ENCODE results near the gene MEAF6. TPM values are rescaled to one million over a fixed set of nuclear protein-coding genes. Genes with fewer than 3 reads are reported as not detected.

MEAF6 gene
- total and polyA plus RNA-seq, 2 donors (not counting 3 experiments of a cell fraction or from before 2014, with no cell fraction given) = 28.0 to 62.5 TPM

DNA sequence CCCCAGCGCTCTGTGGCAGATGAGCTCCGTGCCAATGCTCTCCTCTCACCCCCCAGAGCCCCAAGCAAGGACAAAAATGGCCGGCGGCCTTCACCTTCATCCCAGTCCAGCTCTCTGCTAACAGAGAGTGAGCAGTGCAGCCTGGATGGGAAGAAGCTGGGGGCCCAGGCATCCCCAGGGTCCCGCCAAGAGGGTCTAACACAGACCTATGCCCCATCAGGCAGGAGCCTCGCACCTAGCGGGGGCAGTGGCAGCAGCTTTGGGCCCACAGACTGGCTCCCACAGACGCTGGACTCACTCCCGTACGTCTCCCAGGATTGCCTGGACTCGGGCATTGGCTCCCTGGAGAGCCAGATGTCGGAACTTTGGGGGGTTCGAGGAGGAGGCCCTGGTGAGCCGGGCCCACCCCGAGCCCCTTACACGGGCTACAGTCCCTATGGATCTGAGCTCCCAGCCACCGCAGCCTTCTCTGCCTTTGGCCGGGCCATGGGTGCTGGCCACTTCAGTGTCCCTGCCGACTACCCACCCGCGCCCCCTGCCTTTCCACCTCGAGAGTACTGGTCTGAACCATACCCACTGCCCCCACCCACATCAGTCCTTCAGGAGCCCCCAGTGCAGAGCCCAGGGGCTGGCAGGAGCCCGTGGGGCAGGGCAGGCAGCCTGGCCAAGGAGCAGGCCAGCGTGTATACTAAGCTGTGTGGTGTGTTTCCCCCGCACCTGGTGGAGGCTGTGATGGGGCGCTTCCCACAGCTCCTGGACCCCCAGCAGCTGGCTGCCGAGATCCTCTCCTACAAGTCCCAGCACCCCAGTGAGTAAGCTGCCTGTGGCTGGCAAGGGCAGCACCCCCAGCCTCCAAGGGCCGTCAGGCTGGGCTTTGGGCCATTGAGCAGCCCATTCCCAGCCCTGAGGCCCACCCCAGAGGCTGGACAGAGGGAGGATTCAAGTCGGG is 31.5 kb downstream of the MEAF6 start:
- Histone ChIP-seq H3K4me2 (ENCODE audit: insufficient read depth, low read length) (no peak overlapping the region), H3K9me1 (replicated peaks; ENCODE audit: control insufficient read depth, extremely low read depth, insufficient read depth, low read length) (no peaks in the 10 kb centered on the region), H3K9ac (replicated peaks; ENCODE audit: extremely low read depth, insufficient read depth, low read length) (no peak overlapping the region), H2AFZ (ENCODE audit: low read depth, low read length) (no peak overlapping the region), H3K9me3 (replicated peaks; ENCODE audit: control insufficient read depth, insufficient read depth, low read length) (no peaks in the 10 kb centered on the region), H4K20me1 (replicated peaks; ENCODE audit: control insufficient read depth, extremely low read depth, insufficient read depth, low read length) (no peaks in the 10 kb centered on the region), H3K36me3 (ENCODE audit: control insufficient read depth in 2 of 2, extremely low read depth in 1 of 2, insufficient read depth in 2 of 2, low read length in 2 of 2) (peaks cover 13 to 36% of the 10 kb centered on the region in 2 experiments), H3K79me2 (ENCODE audit: control insufficient read depth, insufficient read depth, low read length) (peaks cover 27% of the 10 kb centered on the region), H3K27ac (ENCODE audit: insufficient read depth, low read depth, low read length) (no peak overlapping the region), H3K27me3 (ENCODE audit: control insufficient read depth in 2 of 2, insufficient read depth in 2 of 2, low read length in 2 of 2) (no peaks in the 10 kb centered on the region), H3K4me1 (ENCODE audit: control insufficient read depth, extremely low read depth, insufficient read depth, low read length) (peaks cover 24% of the 10 kb centered on the region), H3K4me3 (replicated peaks in 1 of 3; ENCODE audit: insufficient read depth in 1 of 3, low read depth in 1 of 3, low read length in 3 of 3) (no peak overlapping the region)
- TF ChIP-seq, protein P1, sequence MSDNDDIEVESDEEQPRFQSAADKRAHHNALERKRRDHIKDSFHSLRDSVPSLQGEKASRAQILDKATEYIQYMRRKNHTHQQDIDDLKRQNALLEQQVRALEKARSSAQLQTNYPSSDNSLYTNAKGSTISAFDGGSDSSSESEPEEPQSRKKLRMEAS (IDR thresholded peaks at IDR 0.05; ENCODE audit: insufficient read depth, insufficient read length) = no peak
- TF ChIP-seq GATA2 (IDR thresholded peaks at IDR 0.05; ENCODE audit: insufficient read depth, insufficient read length, low read depth, low read length) = no peak
- ChIA-PET POLR2A (no interaction called here), CTCF (interaction anchor here (0.8 kb wide), 1 partner anchor 28 kb away, joined by 3 read pairs; no protein-coding TSS in a partner anchor)
- FAIRE-seq = no peak
- BruUV-seq (replicated peaks) = no TSS peak
- intact Hi-C loops (cut with micrococcal nuclease) (no loop called here), dilution Hi-C loops (cut with MboI; ENCODE audit: extremely low pct_ligation_motif_present, low sequenced_read_pairs) (no loop called here)
- no peak for DNase-seq (ENCODE audit: low read depth, low spot score)

DNA sequence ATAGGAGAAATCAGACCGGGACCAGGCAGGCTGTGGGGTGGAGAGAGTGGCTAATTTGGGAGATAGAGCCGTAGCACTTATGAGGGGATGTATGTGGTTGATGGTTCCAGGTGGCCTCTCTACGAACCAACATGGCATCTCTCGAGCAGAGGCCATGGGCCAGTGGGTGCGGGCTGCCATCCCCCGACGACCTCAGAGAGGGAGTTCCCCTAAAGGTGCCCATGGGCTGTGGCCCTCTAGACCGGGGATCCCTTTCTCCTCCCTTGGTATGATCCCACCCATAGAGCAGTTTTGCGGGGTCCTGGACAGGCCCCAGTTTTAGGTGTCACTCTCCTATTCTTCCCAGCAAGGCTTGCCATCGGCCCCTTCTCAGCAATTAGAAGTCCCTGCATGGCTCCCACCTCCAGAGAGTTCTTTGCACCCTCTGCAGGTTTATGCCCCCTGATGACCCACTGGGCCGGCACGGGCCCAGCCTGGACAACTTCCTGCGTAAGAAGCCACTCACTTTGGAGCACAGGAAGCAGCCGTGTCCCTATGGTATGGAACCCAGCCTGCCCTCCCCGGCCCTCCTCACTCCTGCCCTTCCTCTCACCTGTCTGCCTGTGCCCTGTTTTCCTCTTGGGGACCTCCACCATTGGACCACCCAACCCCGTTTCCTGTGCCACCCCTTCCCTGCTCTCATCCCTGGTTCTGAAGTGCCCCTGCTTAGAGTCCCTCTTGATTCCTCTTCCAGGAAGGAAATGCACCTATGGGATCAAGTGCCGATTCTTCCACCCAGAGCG is 32.4 kb downstream of the MEAF6 start:
- no peak for FAIRE-seq
- no TSS peak for BruUV-seq (replicated peaks)
- Histone ChIP-seq H3K4me3 (replicated peaks in 1 of 3; ENCODE audit: insufficient read depth in 1 of 3, low read depth in 1 of 3, low read length in 3 of 3) (no peak overlapping the region), H3K4me1 (ENCODE audit: control insufficient read depth, extremely low read depth, insufficient read depth, low read length) (peaks cover 33% of the 10 kb centered on the region), H3K27ac (ENCODE audit: insufficient read depth, low read depth, low read length) (no peak overlapping the region), H4K20me1 (replicated peaks; ENCODE audit: control insufficient read depth, extremely low read depth, insufficient read depth, low read length) (no peaks in the 10 kb centered on the region), H3K9me1 (replicated peaks; ENCODE audit: control insufficient read depth, extremely low read depth, insufficient read depth, low read length) (no peaks in the 10 kb centered on the region), H2AFZ (ENCODE audit: low read depth, low read length) (no peak overlapping the region), H3K9me3 (replicated peaks; ENCODE audit: control insufficient read depth, insufficient read depth, low read length) (no peaks in the 10 kb centered on the region), H3K79me2 (ENCODE audit: control insufficient read depth, insufficient read depth, low read length) (peaks cover 36% of the 10 kb centered on the region), H3K27me3 (ENCODE audit: control insufficient read depth in 2 of 2, insufficient read depth in 2 of 2, low read length in 2 of 2) (no peaks in the 10 kb centered on the region), H3K36me3 (ENCODE audit: control insufficient read depth in 2 of 2, extremely low read depth in 1 of 2, insufficient read depth in 2 of 2, low read length in 2 of 2) (peaks cover 13 to 36% of the 10 kb centered on the region in 2 experiments), H3K4me2 (ENCODE audit: insufficient read depth, low read length) (no peak overlapping the region), H3K9ac (replicated peaks; ENCODE audit: extremely low read depth, insufficient read depth, low read length) (no peak overlapping the region)
- dilution Hi-C loops (cut with MboI; ENCODE audit: extremely low pct_ligation_motif_present, low sequenced_read_pairs) (no loop called here), intact Hi-C loops (cut with micrococcal nuclease) (no loop called here)
- ChIA-PET CTCF (interaction anchor here (0.8 kb wide), 1 partner anchor 27 kb away, joined by 3 read pairs; no protein-coding TSS in a partner anchor), POLR2A (no interaction called here)
- TF ChIP-seq, protein P2, sequence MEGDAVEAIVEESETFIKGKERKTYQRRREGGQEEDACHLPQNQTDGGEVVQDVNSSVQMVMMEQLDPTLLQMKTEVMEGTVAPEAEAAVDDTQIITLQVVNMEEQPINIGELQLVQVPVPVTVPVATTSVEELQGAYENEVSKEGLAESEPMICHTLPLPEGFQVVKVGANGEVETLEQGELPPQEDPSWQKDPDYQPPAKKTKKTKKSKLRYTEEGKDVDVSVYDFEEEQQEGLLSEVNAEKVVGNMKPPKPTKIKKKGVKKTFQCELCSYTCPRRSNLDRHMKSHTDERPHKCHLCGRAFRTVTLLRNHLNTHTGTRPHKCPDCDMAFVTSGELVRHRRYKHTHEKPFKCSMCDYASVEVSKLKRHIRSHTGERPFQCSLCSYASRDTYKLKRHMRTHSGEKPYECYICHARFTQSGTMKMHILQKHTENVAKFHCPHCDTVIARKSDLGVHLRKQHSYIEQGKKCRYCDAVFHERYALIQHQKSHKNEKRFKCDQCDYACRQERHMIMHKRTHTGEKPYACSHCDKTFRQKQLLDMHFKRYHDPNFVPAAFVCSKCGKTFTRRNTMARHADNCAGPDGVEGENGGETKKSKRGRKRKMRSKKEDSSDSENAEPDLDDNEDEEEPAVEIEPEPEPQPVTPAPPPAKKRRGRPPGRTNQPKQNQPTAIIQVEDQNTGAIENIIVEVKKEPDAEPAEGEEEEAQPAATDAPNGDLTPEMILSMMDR (IDR thresholded peaks at IDR 0.05; ENCODE audit: extremely low read depth in 1 of 2, insufficient read depth in 1 of 2, low read depth in 1 of 2, low read length in 2 of 2) = no peak
- no peak for TF ChIP-seq POLR2A (IDR thresholded peaks at IDR 0.05; ENCODE audit: low read depth, low read length)
- TF ChIP-seq JUN (IDR thresholded peaks at IDR 0.05; ENCODE audit: borderline replicate concordance, insufficient read depth, insufficient read length, low read depth) = no peak
- no peak for TF ChIP-seq MYC (IDR thresholded peaks at IDR 0.05; ENCODE audit: low read depth, low read length)
- TF ChIP-seq GATA2 (IDR thresholded peaks at IDR 0.05; ENCODE audit: insufficient read depth, insufficient read length, low read depth, low read length) = no peak
- TF ChIP-seq, protein P1 (IDR thresholded peaks at IDR 0.05; ENCODE audit: insufficient read depth, insufficient read length) = no peak
- no peak for TF ChIP-seq POLR2AphosphoS5 (IDR thresholded peaks at IDR 0.05; ENCODE audit: insufficient read depth, low read depth, low read length)
- no peak for TF ChIP-seq EZH2 (IDR thresholded peaks at IDR 0.05; ENCODE audit: borderline replicate concordance, low read depth, low read length, severe bottlenecking)
- TF ChIP-seq FOS (IDR thresholded peaks at IDR 0.05; ENCODE audit: borderline replicate concordance, insufficient read depth, low read length) = no peak
- DNase-seq (ENCODE audit: low read depth, low spot score) = no peak

Data from endothelial cell of umbilical vein (primary cell).